Hepatocyte (in vitro differentiated cells): ENCODE data around the gene DLL1. TPM values are rescaled to one million over a fixed set of nuclear protein-coding genes. Genes with fewer than 3 reads are reported as not detected.

ENCODE experiments used
- DNase-seq: peaks from one replicate; pipeline ENCODE4 v3.0.0-alpha.2; 2016; ENCODE audit warnings: low spot score
- H2AFZ ChIP-seq: fragments of 200-600 bp; sonication (generic); 2 replicates; pipeline ENCODE4 v1.6.0; 2016; ENCODE audit warnings: antibody characterized with exemption, mild to moderate bottlenecking
- H3K27ac ChIP-seq: fragments of 200-600 bp; sonication (generic); 2 replicates; pipeline ENCODE4 v1.5.1; 2016; ENCODE audit warnings: mild to moderate bottlenecking
- H3K27me3 ChIP-seq: fragments of 200-600 bp; sonication (generic); 2 replicates; pipeline ENCODE4 v1.6.1; 2016
- H3K36me3 ChIP-seq: fragments of 200-600 bp; sonication (generic); replicated peaks from 2 replicates; pipeline ENCODE4 v1.5.1; 2016; ENCODE audit warnings: low read depth; ENCODE audit not compliant: insufficient read depth
- H3K4me1 ChIP-seq: fragments of 200-600 bp; sonication (generic); 2 replicates; pipeline ENCODE4 v1.5.1; 2016; ENCODE audit warnings: mild to moderate bottlenecking, moderate library complexity; ENCODE audit not compliant: insufficient read depth
- H3K4me2 ChIP-seq: fragments of 200-600 bp; sonication (generic); 2 replicates; pipeline ENCODE4 v1.6.0; 2016
- H3K4me3 ChIP-seq: fragments of 200-600 bp; sonication (generic); 2 replicates; pipeline ENCODE4 v1.5.1; 2016; ENCODE audit warnings: mild to moderate bottlenecking
- H3K79me2 ChIP-seq: fragments of 200-600 bp; sonication (generic); 2 replicates; pipeline ENCODE4 v1.6.0; 2017; ENCODE audit warnings: mild to moderate bottlenecking
- H3K9me2 ChIP-seq: fragments of 200-600 bp; sonication (generic); replicated peaks from 2 replicates; pipeline ENCODE4 v1.6.0; 2017; ENCODE audit warnings: mild to moderate bottlenecking; ENCODE audit not compliant: insufficient read depth
- H3K9me3 ChIP-seq: fragments of 200-600 bp; sonication (generic); 2 replicates; pipeline ENCODE4 v1.5.1; 2016; ENCODE audit warnings: low read depth, mild to moderate bottlenecking
- H4K20me1 ChIP-seq: fragments of 200-600 bp; sonication (generic); 2 replicates; pipeline ENCODE4 v1.6.0; 2016; ENCODE audit warnings: mild to moderate bottlenecking; ENCODE audit not compliant: insufficient read depth, poor library complexity, severe bottlenecking
- EZH2 ChIP-seq: fragments of 200-600 bp; sonication (generic); IDR thresholded peaks from 2 replicates; pipeline ENCODE4 v1.6.1; 2016; ENCODE audit warnings: antibody characterized with exemption, mild to moderate bottlenecking, borderline replicate concordance
- EZH2phosphoT487 ChIP-seq: fragments of 200-600 bp; sonication (generic); IDR thresholded peaks from one replicate; pipeline ENCODE4 v1.6.1; 2018; ENCODE audit warnings: antibody characterized with exemption, mild to moderate bottlenecking, low read depth, moderate library complexity; ENCODE audit not compliant: unreplicated experiment, severe bottlenecking
- WGBS: methylation state at CpG from one replicate; pipeline ENCODE4 v1.1.6; 2016; ENCODE audit warnings: low lambda C conversion rate; ENCODE audit errors: missing lambda C conversion rate; 5-methylcytosine and 5-hydroxymethylcytosine counted together
- polyA plus RNA-seq: library from polyadenylated mRNA; unstranded; fragments of >200 nt; fragmentation: Nextera tagmentation; extraction: Ambion mirVana; gene quantifications from 2 replicates; pipeline ENCODE4 v1.2.1, GENCODE V29; 2016
- total RNA-seq: library from RNA; depleted of rRNA; stranded (reverse); fragments of >200 nt; gene quantifications from 2 replicates; pipeline ENCODE4 v1.2.3, GENCODE V29; 2014
- TF ChIP-seq, protein P1 (sequence below): fragments of 200-600 bp; sonication (generic); IDR thresholded peaks from 2 replicates; pipeline ENCODE4 v1.5.1; 2016; ENCODE audit warnings: antibody characterized with exemption, mild to moderate bottlenecking; ENCODE audit not compliant: poor library complexity

The DLL1 gene
- total and polyA plus RNA-seq, 2 experiments from 2014 or later = 3.1 to 3.3 TPM

DNA sequence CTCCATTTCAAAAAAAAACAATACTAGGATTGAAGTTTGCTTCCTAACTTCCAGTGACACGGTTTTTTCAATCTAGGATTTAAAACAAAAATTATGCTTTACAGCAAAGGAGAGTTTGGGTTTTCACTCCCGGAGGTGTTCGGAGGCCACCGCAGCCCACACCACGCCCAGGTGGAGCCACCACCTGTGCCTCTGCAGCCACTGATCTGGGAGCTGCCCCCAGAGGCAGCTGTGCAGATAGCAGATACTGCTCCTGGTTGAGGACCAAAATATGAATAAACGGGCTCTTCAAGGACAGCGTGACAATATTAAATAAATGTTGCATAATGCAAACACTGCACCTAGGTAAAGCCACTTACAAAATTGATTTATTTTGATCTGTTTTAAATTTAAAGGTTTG, 30.2 kb downstream of the DLL1 start:
- Histone ChIP-seq H2AFZ (no peak overlapping the region), H3K4me1 (peaks cover 7% of the 10 kb centered on the region), H3K27me3 (no peaks in the 10 kb centered on the region), H3K9me2 (no peaks in the 10 kb centered on the region), H3K4me3 (no peak overlapping the region), H3K9me3 (no peaks in the 10 kb centered on the region), H3K27ac (no peak overlapping the region), H3K36me3 (no peaks in the 10 kb centered on the region), H4K20me1 (no peaks in the 10 kb centered on the region), H3K79me2 (no peaks in the 10 kb centered on the region), H3K4me2 (no peak overlapping the region)
- 84% methylated on average over 7 of the region's 7 CpGs for WGBS
- no peak for TF ChIP-seq EZH2phosphoT487
- TF ChIP-seq, protein P1, sequence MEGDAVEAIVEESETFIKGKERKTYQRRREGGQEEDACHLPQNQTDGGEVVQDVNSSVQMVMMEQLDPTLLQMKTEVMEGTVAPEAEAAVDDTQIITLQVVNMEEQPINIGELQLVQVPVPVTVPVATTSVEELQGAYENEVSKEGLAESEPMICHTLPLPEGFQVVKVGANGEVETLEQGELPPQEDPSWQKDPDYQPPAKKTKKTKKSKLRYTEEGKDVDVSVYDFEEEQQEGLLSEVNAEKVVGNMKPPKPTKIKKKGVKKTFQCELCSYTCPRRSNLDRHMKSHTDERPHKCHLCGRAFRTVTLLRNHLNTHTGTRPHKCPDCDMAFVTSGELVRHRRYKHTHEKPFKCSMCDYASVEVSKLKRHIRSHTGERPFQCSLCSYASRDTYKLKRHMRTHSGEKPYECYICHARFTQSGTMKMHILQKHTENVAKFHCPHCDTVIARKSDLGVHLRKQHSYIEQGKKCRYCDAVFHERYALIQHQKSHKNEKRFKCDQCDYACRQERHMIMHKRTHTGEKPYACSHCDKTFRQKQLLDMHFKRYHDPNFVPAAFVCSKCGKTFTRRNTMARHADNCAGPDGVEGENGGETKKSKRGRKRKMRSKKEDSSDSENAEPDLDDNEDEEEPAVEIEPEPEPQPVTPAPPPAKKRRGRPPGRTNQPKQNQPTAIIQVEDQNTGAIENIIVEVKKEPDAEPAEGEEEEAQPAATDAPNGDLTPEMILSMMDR = no peak
- no peak for TF ChIP-seq EZH2
- DNase-seq = no peak

DNA sequence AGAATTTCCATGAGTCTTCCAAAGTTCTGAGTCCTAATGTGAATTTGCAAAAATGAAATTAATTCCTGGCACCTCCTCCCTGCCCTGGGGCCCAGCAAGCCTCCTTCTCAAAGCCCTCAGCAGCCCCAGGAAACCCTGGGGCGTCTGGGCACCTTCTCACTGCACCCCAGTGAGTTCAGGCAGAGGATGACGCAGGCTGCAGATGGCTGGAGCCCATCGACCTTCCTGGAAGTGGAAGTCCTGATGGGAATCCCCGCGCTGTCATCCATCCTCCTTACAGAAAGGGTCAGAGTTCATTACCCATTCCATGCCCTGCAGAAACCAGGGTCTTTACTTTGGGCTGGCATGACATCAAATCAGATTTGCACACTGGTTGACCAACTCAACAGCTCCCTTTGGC, 31.6 kb downstream of the DLL1 start:
- 85% methylated on average over 5 of the region's 5 CpGs for WGBS
- Histone ChIP-seq H3K9me2 (no peaks in the 10 kb centered on the region), H3K4me1 (no peaks in the 10 kb centered on the region), H3K27me3 (no peaks in the 10 kb centered on the region), H3K9me3 (no peaks in the 10 kb centered on the region), H3K36me3 (no peaks in the 10 kb centered on the region), H3K79me2 (no peaks in the 10 kb centered on the region), H3K27ac (no peak overlapping the region), H3K4me2 (no peak overlapping the region), H2AFZ (no peak overlapping the region), H3K4me3 (no peak overlapping the region), H4K20me1 (no peaks in the 10 kb centered on the region)
- TF ChIP-seq, protein P1 = no peak
- TF ChIP-seq EZH2phosphoT487 (no peak), EZH2 (no peak)
- DNase-seq = no peak

DNA sequence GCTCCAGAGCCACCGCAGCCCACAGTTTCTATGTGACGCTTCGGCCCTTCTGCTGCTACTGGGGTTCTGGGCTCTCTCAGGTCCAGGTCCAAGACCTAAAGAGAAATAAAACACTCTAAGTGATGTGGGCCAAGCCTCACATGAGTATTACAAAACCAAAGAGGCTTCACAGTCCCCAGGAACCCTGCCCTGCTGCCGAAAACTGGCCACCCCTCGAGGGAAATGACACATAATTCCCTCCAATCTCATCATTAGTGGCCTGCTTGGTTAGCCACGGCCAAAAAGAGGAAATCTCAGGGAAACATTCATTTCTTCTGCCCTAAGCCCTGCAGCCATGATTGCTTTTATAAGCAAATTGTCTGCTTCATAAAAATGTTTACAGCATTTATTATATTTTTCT, 32.5 kb downstream of the DLL1 start:
- H3K9me2 ChIP-seq = no peaks in the 10 kb centered on the region
- no peaks in the 10 kb centered on the region for H3K36me3 ChIP-seq
- no peak overlapping the region for H2AFZ ChIP-seq
- H3K9me3 ChIP-seq = no peaks in the 10 kb centered on the region
- no peaks in the 10 kb centered on the region for H3K79me2 ChIP-seq
- H3K4me2 ChIP-seq = no peak overlapping the region
- no peak overlapping the region for H3K4me3 ChIP-seq
- H3K4me1 ChIP-seq = no peaks in the 10 kb centered on the region
- no peaks in the 10 kb centered on the region for H3K27me3 ChIP-seq
- no peaks in the 10 kb centered on the region for H4K20me1 ChIP-seq
- no peak for DNase-seq
- no peak overlapping the region for H3K27ac ChIP-seq
- 89% methylated on average over 6 of the region's 6 CpGs for WGBS
- TF ChIP-seq EZH2phosphoT487 (no peak), EZH2 (no peak)
- TF ChIP-seq, protein P1 = no peak

DNA sequence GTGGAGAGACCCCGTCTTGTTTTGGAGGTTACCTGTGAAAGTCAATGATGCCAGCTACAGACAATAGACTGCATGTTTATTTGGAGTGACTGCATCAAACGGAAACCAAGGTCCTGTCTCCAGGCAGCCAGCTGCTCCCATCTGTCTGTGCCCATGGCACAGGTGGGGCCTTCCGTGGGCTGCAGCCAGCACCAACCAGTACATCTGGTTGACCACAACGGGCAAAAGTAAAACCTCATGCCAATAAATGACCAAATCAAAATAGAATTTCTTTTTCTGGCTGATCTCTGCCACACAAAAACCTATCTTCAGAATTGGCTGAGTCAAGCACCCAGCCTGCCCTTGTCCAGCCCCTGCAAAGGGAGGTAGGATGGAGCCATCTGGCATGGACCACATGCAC, 33.5 kb downstream of the DLL1 start:
- no peak for DNase-seq
- Histone ChIP-seq H3K4me3 (no peak overlapping the region), H4K20me1 (no peaks in the 10 kb centered on the region), H3K9me2 (no peaks in the 10 kb centered on the region), H2AFZ (no peak overlapping the region), H3K27ac (no peak overlapping the region), H3K27me3 (no peaks in the 10 kb centered on the region), H3K9me3 (no peaks in the 10 kb centered on the region), H3K36me3 (no peaks in the 10 kb centered on the region), H3K4me1 (no peaks in the 10 kb centered on the region), H3K4me2 (no peak overlapping the region), H3K79me2 (no peaks in the 10 kb centered on the region)
- TF ChIP-seq EZH2phosphoT487 = no peak
- TF ChIP-seq, protein P1 = no peak
- no peak for TF ChIP-seq EZH2
- 94% methylated on average over 4 of the region's 4 CpGs for WGBS
